22Rv1 (cell line): Measurements from ENCODE around the gene CAPN11.

Experiments
- H3K27ac ChIP-seq: fragments of 450-650 bp; 2 replicates; pipeline ENCODE4 v1.5.1; 2017
- ZFX ChIP-seq: fragments of 450-650 bp; IDR thresholded peaks from 2 replicates; pipeline ENCODE4 v1.6.1; 2017; ENCODE audit warnings: antibody characterized with exemption, borderline replicate concordance
- TF ChIP-seq, protein P1 (sequence below): fragments of 450-650 bp; IDR thresholded peaks from 2 replicates; pipeline ENCODE4 v1.5.1; 2017; ENCODE audit warnings: mild to moderate bottlenecking

CAPN11 gene

DNA sequence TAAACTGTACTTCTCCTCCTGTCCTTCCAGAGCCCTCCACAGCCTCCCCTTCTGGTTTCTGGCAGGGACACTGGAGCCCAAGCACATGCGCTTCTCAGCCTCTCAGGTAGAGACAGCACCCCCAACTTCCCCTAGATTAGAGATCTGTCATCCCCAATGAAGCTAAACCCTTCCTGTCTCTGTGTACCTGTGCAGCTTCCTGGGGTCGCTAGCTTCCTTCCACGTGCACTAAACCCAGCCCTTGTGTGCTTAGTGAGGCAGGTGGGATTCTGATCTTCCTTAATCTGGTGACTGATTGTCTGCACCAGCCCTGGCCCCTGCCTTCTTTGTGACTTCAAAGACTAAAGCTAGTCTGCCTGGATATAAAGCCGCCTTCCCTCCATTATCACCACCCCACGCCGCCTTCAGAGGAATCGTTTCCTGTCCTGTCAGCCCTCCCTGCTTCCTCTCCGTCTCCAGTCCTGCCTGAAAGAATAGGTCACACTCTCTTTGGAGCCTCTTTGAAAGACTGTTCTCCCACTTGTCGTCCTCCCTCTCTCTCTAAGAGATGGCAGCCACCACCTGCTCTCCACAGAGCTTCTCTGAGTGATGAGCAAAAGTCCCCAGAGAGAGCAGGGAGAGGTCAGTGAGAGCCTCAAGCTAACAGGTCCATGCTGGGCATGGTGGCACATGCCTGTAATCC, 27.5 kb downstream of the CAPN11 start:
- TF ChIP-seq ZFX: no peak
- TF ChIP-seq, protein P1, sequence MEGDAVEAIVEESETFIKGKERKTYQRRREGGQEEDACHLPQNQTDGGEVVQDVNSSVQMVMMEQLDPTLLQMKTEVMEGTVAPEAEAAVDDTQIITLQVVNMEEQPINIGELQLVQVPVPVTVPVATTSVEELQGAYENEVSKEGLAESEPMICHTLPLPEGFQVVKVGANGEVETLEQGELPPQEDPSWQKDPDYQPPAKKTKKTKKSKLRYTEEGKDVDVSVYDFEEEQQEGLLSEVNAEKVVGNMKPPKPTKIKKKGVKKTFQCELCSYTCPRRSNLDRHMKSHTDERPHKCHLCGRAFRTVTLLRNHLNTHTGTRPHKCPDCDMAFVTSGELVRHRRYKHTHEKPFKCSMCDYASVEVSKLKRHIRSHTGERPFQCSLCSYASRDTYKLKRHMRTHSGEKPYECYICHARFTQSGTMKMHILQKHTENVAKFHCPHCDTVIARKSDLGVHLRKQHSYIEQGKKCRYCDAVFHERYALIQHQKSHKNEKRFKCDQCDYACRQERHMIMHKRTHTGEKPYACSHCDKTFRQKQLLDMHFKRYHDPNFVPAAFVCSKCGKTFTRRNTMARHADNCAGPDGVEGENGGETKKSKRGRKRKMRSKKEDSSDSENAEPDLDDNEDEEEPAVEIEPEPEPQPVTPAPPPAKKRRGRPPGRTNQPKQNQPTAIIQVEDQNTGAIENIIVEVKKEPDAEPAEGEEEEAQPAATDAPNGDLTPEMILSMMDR: no peak
- H3K27ac ChIP-seq: no peak overlapping the region

DNA sequence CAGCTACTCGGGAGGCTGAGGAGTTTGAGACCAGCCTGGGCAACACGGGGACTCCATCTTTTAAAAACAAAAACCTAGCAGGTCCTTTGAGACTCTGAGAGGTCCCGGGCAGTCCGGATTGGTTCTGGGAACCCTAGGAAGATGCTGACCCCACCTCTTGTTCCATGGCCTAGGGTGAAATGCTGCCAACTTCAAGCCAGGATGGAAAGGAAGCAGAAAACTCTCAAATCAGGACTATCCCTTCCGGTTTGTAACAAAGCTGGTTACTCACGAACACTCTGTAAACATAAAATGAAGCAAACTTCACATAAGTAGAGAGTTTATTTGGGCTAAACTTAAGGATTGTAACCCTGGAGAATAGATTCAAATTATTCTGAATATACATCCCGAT, 28.0 kb downstream of the CAPN11 start:
- H3K27ac ChIP-seq: no peak overlapping the region
- TF ChIP-seq ZFX: no peak
- TF ChIP-seq, protein P1: no peak

DNA sequence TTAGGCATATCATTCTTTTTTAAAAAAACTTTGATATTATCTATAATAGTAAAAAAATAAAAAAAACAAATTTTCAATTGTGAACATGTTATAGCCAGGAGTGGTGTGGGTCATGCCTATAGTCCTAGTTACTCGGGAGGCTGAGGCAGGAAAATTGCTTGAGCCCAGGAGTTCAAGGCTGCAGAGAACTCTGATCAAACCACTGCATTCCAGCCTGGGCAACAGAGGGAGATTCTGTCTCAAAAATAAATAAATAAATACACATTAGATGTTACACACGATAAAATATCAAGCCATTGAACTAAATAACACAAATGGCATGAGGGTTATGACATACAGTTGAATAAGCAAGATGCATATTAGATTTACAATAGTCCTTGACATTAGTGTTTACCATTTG, 30.2 kb downstream of the CAPN11 start:
- H3K27ac ChIP-seq: no peak overlapping the region
- TF ChIP-seq, protein P1: no peak
- TF ChIP-seq ZFX: no peak

DNA sequence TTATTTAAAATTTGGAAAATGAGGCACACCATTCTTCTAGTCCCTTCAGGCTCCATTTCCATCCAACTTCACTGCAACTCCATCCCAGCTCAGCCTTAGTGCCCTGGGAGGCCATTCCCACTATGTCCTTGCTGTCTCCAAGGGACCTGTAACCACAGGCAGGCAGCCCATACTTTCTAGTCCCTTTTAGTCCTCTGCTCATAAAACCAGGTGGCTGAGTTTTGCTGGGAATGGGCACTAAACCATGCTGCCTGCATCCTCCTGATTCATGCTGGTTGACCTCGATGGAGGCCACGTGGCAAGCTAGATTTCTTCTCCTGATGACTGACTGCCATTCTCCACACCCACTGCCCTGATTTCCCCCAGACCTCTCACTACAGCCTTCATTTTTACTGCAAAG, 30.6 kb downstream of the CAPN11 start:
- no peak overlapping the region for H3K27ac ChIP-seq
- TF ChIP-seq, protein P1: no peak
- TF ChIP-seq ZFX: no peak

DNA sequence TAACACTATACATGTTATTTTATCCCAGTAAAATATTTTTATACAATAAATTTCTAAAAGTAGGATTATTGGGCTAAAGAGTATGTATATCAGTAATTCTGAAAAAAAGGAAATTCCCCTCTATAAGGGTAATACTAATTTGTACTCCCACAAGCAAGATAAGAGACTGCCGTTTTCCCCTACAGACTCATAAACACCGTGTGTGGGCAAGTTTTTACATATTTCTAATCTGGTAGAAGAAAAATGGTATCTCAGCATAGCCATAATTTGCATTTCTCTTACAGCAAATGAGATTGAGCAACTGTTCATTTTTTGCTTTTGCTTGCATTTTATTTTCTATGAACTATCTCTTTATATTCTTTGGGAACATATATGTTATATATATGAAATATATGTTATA, 32.1 kb downstream of the CAPN11 start:
- TF ChIP-seq, protein P1: no peak
- TF ChIP-seq ZFX: no peak
- H3K27ac ChIP-seq: no peak overlapping the region

DNA sequence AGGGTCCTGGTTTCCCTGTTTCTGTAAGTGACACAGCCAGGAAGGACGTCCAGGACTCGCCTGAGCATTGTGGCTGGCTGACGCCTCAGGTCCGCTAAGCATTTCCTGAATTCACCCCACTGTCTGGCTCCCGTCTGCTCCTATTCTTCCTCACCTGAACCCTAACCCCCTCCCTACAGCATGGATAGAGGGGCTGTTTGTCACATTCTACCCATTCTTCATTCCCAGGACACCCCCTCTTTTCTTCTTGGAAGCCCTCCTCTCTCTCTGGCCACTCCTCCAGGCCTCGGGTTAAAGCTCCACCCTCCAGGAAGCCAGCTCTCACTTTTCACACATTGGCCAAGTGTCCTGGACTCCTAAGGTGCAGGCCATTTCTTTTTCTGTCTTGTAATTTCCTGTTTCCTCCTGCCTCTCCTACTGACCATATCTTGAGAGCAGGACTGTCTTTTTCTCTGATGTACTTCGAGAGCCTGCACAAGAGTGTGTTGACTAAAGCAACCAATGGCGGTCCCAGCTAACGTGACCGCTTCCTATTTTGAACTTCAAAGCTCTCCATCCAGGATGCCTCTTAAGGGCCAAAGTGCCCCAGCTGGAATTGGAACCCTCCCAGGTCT, 33.9 kb downstream of the CAPN11 start:
- TF ChIP-seq, protein P1: no peak
- TF ChIP-seq ZFX: no peak
- H3K27ac ChIP-seq: no peak overlapping the region

DNA sequence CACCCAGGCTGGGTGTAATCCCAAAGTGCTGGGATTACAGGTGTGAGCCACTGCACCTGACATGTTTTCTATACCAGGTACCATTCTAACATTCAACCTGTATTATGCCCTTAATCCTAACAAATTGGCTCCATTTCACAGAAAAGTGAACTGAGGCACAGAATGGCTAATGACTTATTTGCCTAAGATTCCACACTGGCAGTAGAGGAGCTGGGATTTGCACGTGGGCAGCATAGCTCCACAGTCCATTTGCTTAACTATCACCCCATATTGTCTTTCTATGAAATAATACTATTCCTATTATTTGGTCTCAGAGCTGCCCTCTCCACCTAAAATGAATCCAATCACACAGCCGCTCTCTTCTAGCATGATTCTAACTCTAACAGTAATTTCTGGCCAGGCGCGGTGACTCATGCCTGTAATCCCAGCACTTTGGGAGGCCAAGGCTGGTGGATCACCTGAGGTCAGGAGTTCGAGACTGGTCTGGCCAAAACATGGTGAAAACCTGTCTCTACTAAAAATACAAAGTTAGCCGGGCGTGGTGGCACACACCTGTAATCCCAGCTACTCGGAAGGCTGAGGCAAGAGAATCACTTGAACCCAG, 34.8 kb downstream of the CAPN11 start:
- H3K27ac ChIP-seq: no peak overlapping the region
- TF ChIP-seq ZFX: no peak
- TF ChIP-seq, protein P1: no peak
